Prostate gland (tissue), 2 donors: Measurements from ENCODE around the gene GPATCH2L.

ENCODE experiments used
- POLR2AphosphoS5 ChIP-seq: sonication (generic); formaldehyde crosslinking; IDR thresholded peaks from one replicate; pipeline ENCODE4 v1.6.1; 2017; ENCODE audit warnings: antibody characterized with exemption
- TF ChIP-seq, protein P1 (sequence below), 4 experiments: fragments of 200-600 bp in 2 of 4; fragments of 450-650 bp in 2 of 4; sonication (generic) in 2 of 4; IDR thresholded peaks; 1 replicate in 3 of 4; 2 replicates in 1 of 4; pipeline ENCODE4 v1.5.1; 2016 to 2019; ENCODE audit warnings: antibody characterized with exemption in 4 of 4, mild to moderate bottlenecking in 2 of 4, moderate library complexity in 2 of 4

DNA sequence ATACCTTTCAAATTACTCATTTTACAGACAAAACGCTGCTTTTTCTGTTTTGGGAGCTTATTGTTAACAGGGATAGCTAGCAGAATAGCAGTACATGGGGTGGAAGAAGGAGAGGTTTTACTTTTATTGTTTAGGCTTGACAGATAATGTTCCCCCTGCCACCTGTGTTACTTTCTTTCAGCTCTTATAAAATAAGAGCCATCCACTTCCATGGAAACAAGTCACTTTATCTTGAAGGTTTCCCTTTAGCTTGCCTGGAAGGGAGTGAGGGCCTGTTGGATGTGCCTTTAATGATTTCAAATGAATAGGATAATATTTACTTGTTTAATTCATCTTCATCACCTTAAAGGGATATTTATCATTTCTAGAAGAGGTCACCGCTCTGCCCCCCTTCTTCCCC lies 23.3 kb downstream of the GPATCH2L start:
- TF ChIP-seq, protein P1, sequence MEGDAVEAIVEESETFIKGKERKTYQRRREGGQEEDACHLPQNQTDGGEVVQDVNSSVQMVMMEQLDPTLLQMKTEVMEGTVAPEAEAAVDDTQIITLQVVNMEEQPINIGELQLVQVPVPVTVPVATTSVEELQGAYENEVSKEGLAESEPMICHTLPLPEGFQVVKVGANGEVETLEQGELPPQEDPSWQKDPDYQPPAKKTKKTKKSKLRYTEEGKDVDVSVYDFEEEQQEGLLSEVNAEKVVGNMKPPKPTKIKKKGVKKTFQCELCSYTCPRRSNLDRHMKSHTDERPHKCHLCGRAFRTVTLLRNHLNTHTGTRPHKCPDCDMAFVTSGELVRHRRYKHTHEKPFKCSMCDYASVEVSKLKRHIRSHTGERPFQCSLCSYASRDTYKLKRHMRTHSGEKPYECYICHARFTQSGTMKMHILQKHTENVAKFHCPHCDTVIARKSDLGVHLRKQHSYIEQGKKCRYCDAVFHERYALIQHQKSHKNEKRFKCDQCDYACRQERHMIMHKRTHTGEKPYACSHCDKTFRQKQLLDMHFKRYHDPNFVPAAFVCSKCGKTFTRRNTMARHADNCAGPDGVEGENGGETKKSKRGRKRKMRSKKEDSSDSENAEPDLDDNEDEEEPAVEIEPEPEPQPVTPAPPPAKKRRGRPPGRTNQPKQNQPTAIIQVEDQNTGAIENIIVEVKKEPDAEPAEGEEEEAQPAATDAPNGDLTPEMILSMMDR (IDR thresholded peaks at IDR 0.05) = no peak
- TF ChIP-seq POLR2AphosphoS5 = no peak
